ENCODE data around the gene ZBTB47. TPM values are rescaled to one million over a fixed set of nuclear protein-coding genes. Genes with fewer than 3 reads are reported as not detected.

Gene ZBTB47
- total and polyA plus RNA-seq, 10 donors: 2.1 to 22.2 (median 14.4) TPM

DNA sequence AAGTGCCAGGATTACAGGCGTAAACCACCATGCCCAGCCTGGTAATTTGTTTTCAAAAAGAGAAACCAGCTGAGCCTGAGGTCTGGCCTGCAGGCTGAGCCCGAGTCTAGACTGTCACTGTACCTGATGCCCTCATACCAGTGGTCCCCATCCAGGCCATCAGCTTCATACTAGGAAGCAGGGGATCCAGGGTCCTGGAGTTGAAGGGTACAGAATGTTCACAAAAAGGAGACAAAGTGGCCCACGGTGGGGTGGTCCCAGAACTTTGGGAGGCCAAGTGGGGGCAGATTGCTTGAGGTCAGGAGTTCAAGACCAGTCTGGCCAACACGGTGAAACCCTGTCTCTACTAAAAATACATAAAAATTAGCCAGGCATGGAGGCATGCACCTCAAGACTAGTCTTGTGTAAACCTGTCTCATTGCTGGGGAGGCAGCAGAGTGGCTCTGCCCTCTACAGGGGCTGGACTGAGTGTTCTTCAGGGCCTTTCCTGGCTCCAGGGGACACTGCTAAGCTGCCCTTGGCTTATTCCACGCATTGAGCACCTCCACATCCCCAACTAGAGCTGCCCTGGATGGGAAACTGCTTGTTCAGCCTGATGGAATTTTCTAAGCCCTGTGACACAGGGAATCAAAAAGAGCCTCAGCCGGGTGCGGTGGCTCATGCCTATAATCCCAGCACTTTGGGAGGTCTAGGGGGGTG is 57.0 kb downstream of the ZBTB47 start:
- TF ChIP-seq POLR2A (IDR thresholded peaks at IDR 0.05) (no peak), POLR2AphosphoS5 (IDR thresholded peaks at IDR 0.05) (no peak)
- TF ChIP-seq, protein P1, sequence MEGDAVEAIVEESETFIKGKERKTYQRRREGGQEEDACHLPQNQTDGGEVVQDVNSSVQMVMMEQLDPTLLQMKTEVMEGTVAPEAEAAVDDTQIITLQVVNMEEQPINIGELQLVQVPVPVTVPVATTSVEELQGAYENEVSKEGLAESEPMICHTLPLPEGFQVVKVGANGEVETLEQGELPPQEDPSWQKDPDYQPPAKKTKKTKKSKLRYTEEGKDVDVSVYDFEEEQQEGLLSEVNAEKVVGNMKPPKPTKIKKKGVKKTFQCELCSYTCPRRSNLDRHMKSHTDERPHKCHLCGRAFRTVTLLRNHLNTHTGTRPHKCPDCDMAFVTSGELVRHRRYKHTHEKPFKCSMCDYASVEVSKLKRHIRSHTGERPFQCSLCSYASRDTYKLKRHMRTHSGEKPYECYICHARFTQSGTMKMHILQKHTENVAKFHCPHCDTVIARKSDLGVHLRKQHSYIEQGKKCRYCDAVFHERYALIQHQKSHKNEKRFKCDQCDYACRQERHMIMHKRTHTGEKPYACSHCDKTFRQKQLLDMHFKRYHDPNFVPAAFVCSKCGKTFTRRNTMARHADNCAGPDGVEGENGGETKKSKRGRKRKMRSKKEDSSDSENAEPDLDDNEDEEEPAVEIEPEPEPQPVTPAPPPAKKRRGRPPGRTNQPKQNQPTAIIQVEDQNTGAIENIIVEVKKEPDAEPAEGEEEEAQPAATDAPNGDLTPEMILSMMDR (IDR thresholded peaks at IDR 0.05 in 8 of 11, conservative IDR thresholded peaks at IDR 0.05 in 3 of 11): no peak
- Histone ChIP-seq H3K4me1 (no peaks in the 10 kb centered on the region), H3K4me3 (no peak overlapping the region), H3K9me3 (no peaks in the 10 kb centered on the region), H3K36me3 (no peaks in the 10 kb centered on the region), H3K27ac (no peak overlapping the region), H3K27me3 (replicated peaks in 1 of 7) (no peaks in the 10 kb centered on the region)
- DNase-seq: no peak
- WGBS, 5 donors: 65 to 79% (median 75%) methylated on average over 7 of the region's 7 CpGs
- intact Hi-C loops (cut with DNase I; ENCODE audit: low total_unique reads): no loop called here

- peak; percentile 43 for DNase-seq
- WGBS, 5 donors: 55 to 70% (median 56%) methylated on average over 4 to 6 of the region's 6 CpGs
- no peak for TF ChIP-seq POLR2A (IDR thresholded peaks at IDR 0.05)
- TF ChIP-seq, protein P1 (IDR thresholded peaks at IDR 0.05 in 8 of 11, conservative IDR thresholded peaks at IDR 0.05 in 3 of 11): no peak
- no peak for TF ChIP-seq POLR2AphosphoS5 (IDR thresholded peaks at IDR 0.05)
- H3K4me1 ChIP-seq: no peaks in the 10 kb centered on the region
- no peak overlapping the region for H3K4me3 ChIP-seq
- no peak overlapping the region for H3K27ac ChIP-seq
- intact Hi-C loops (cut with DNase I; ENCODE audit: low total_unique reads): no loop called here
- no peaks in the 10 kb centered on the region for H3K36me3 ChIP-seq
- H3K27me3 ChIP-seq (replicated peaks in 1 of 7): no peaks in the 10 kb centered on the region
- H3K9me3 ChIP-seq: no peaks in the 10 kb centered on the region
Measured at GRCh38 chr3:42711491-42712343, 58.2 kb downstream of the ZBTB47 start.

DNA sequence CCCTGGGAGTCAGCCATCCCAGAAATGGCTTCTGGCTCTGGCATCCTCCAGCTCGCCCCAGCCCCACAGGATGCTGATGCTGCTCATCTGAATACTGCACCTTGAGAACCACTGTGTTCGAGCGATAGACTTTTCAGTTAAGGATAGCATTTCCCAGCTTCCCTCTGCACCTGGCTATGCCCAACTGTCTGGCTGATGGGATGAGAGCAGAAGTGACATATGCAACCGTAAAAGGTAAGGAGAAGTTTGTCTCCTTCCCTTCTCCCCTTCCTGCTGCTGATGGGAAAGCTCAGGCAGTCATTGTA is 58.8 kb downstream of the ZBTB47 start:
- TF ChIP-seq POLR2AphosphoS5 (IDR thresholded peaks at IDR 0.05) (no peak), POLR2A (IDR thresholded peaks at IDR 0.05) (no peak)
- TF ChIP-seq, protein P1 (IDR thresholded peaks at IDR 0.05 in 8 of 11, conservative IDR thresholded peaks at IDR 0.05 in 3 of 11): no peak
- H3K27me3 ChIP-seq (replicated peaks in 1 of 7): no peaks in the 10 kb centered on the region
- no peak overlapping the region for H3K27ac ChIP-seq
- no peaks in the 10 kb centered on the region for H3K36me3 ChIP-seq
- H3K9me3 ChIP-seq: no peaks in the 10 kb centered on the region
- no peak for DNase-seq
- 80 to 91% (median 89%) methylated on average over 4 of the region's 4 CpGs for WGBS, 5 donors
- no peaks in the 10 kb centered on the region for H3K4me1 ChIP-seq
- intact Hi-C loops (cut with DNase I; ENCODE audit: low total_unique reads): no loop called here
- no peak overlapping the region for H3K4me3 ChIP-seq

DNA sequence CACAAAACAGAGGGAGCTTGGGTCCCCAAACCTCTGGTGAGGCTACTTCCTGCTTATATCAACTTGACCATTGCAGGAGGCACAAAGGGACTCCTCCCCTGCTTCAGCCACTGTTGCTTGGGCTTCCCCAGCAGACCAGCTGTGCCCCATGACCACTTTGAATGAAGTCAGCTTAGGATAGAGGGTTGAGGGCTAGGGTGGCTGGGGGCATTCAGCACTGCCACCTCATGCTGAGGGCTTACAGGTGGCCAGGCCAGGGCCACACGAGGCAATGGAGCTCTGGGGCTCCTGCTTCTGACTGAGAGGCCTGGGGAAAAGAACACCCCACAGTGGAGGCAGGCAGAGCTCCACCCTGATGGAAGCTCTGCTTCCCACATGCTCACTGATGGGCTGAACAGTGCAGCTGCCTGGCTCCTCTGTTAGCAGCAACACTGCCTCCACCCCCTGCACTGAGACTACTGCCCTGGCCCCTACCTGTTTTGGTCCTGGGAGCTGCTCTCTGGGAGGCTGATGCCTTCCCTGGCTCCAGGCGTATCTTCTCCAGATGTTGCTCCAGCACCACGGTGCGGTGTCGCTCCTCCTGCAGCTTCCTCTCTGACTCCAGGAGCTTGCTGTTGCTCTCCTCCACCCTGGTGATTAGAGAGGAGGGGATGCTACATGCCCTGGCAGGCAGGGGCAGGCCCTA is 59.3 kb downstream of the ZBTB47 start:
- intact Hi-C loops (cut with DNase I; ENCODE audit: low total_unique reads): no loop called here
- no peaks in the 10 kb centered on the region for H3K27me3 ChIP-seq (replicated peaks in 1 of 7)
- TF ChIP-seq POLR2AphosphoS5 (IDR thresholded peaks at IDR 0.05) (no peak), POLR2A (IDR thresholded peaks at IDR 0.05) (no peak)
- TF ChIP-seq, protein P1 (IDR thresholded peaks at IDR 0.05 in 8 of 11, conservative IDR thresholded peaks at IDR 0.05 in 3 of 11): no peak
- no peak overlapping the region for H3K27ac ChIP-seq
- no peak for DNase-seq
- H3K36me3 ChIP-seq: no peaks in the 10 kb centered on the region
- H3K4me1 ChIP-seq: no peaks in the 10 kb centered on the region
- H3K9me3 ChIP-seq: no peaks in the 10 kb centered on the region
- WGBS, 5 donors: 66 to 80% (median 76%) methylated on average over 3 to 5 of the region's 5 CpGs
- no peak overlapping the region for H3K4me3 ChIP-seq

Data from spleen (tissue), 11 donors.